Measurements from ENCODE around the gene RINT1. TPM values are rescaled to one million over a fixed set of nuclear protein-coding genes. Genes with fewer than 3 reads are reported as not detected.

Gene RINT1
- total RNA-seq, 1 donor from 2014 or later = 28.1 TPM

GRCh38 chr7:105585850-105586500, 54.0 kb downstream of the RINT1 start:
- Histone ChIP-seq H2AFZ (ENCODE audit: low read depth, low read length) (no peak overlapping the region), H3K4me2 (ENCODE audit: low read length) (no peak overlapping the region), H3K4me1 (ENCODE audit: insufficient read depth, low read length) (no peaks in the 10 kb centered on the region), H4K20me1 (ENCODE audit: insufficient read depth, low read length) (no peaks in the 10 kb centered on the region), H3K4me3 (ENCODE audit: insufficient read depth, low read depth, low read length) (no peak overlapping the region), H3K9me3 (ENCODE audit: insufficient read depth, low read depth, low read length) (no peaks in the 10 kb centered on the region), H3K36me3 (ENCODE audit: insufficient read depth, low read length) (no peaks in the 10 kb centered on the region), H3K27me3 (ENCODE audit: insufficient read depth, low read length) (no peaks in the 10 kb centered on the region), H3K9ac (ENCODE audit: low read length) (no peak overlapping the region), H3K27ac (ENCODE audit: low read depth, low read length) (no peak overlapping the region), H3K79me2 (ENCODE audit: insufficient read depth, low read length) (no peaks in the 10 kb centered on the region)
- DNase-seq (ENCODE audit: low read depth) = no peak
- no peaks in the 10 kb centered on the region for H3K27me3 Mint-ChIP-seq (ENCODE audit: low read depth, unreplicated experiment)
- H3K4me1 Mint-ChIP-seq (ENCODE audit: low read depth, unreplicated experiment) = peaks cover 8% of the 10 kb centered on the region
- no peaks in the 10 kb centered on the region for H3K36me3 Mint-ChIP-seq (ENCODE audit: low read depth, unreplicated experiment)
- H3K27ac Mint-ChIP-seq (ENCODE audit: unreplicated experiment) = no peak overlapping the region
- no peak overlapping the region for H3K4me3 Mint-ChIP-seq (ENCODE audit: unreplicated experiment)
- H3K9me3 Mint-ChIP-seq (ENCODE audit: unreplicated experiment) = peaks cover 13% of the 10 kb centered on the region
- no peak for FAIRE-seq
- TF ChIP-seq EZH2 (IDR thresholded peaks at IDR 0.05; ENCODE audit: insufficient read depth, low read length) = no peak
- TF ChIP-seq, protein P1, sequence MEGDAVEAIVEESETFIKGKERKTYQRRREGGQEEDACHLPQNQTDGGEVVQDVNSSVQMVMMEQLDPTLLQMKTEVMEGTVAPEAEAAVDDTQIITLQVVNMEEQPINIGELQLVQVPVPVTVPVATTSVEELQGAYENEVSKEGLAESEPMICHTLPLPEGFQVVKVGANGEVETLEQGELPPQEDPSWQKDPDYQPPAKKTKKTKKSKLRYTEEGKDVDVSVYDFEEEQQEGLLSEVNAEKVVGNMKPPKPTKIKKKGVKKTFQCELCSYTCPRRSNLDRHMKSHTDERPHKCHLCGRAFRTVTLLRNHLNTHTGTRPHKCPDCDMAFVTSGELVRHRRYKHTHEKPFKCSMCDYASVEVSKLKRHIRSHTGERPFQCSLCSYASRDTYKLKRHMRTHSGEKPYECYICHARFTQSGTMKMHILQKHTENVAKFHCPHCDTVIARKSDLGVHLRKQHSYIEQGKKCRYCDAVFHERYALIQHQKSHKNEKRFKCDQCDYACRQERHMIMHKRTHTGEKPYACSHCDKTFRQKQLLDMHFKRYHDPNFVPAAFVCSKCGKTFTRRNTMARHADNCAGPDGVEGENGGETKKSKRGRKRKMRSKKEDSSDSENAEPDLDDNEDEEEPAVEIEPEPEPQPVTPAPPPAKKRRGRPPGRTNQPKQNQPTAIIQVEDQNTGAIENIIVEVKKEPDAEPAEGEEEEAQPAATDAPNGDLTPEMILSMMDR (IDR thresholded peaks at IDR 0.05; ENCODE audit: insufficient read depth, low read depth, low read length) = no peak

DNA sequence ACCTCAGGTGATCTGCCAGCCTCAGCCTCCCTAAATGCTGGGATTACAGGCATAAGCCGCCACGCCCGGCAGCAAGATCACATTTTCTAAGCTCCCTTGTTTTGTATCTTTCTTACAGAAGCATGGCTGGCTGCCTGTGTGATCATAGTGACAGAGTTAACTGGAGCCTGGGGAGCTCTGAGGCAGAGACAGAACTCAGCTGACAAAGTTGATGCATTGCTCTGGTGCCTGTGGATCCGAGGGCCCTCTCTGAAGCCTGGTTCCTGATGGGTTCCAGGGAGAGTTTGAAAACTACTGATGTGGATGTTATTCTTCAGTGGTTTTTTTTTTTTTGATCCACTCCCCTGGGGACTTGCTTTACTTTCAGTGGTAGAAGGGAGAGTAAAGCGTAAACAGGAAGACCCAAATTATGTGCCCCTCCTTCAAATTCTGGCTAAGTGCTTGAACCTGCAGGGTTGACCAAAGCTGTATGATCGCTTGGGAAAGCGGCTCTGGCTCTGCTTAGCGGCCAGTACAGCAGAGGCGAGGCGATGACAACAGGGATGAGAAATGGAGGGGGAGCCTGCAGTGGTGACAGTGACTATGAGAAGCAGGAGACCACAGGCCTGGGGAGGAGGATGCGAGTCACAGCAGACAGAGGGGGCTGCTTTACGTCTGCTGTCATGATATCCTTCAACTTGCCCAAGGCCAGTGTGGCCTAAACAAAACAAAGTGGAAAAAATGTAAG, 56.1 kb downstream of the RINT1 start:
- no peak for DNase-seq (ENCODE audit: low read depth)
- no peaks in the 10 kb centered on the region for H3K79me2 ChIP-seq (ENCODE audit: insufficient read depth, low read length)
- FAIRE-seq = no peak

More for the DNA sequence above, 56.1 kb downstream of the RINT1 start:
- no peak overlapping the region for H2AFZ ChIP-seq (ENCODE audit: low read depth, low read length)
- H3K27ac ChIP-seq (ENCODE audit: low read depth, low read length) = no peak overlapping the region
- H3K36me3 Mint-ChIP-seq (ENCODE audit: low read depth, unreplicated experiment) = no peaks in the 10 kb centered on the region
- no peaks in the 10 kb centered on the region for H4K20me1 ChIP-seq (ENCODE audit: insufficient read depth, low read length)
- no peak overlapping the region for H3K4me3 ChIP-seq (ENCODE audit: insufficient read depth, low read depth, low read length)
- H3K9ac ChIP-seq (ENCODE audit: low read length) = no peak overlapping the region
- no peaks in the 10 kb centered on the region for H3K4me1 ChIP-seq (ENCODE audit: insufficient read depth, low read length)
- H3K4me1 Mint-ChIP-seq (ENCODE audit: low read depth, unreplicated experiment) = peaks cover 8% of the 10 kb centered on the region
- no peaks in the 10 kb centered on the region for H3K27me3 Mint-ChIP-seq (ENCODE audit: low read depth, unreplicated experiment)
- no peaks in the 10 kb centered on the region for H3K9me3 ChIP-seq (ENCODE audit: insufficient read depth, low read depth, low read length)
- no peak overlapping the region for H3K4me3 Mint-ChIP-seq (ENCODE audit: unreplicated experiment)
- H3K4me2 ChIP-seq (ENCODE audit: low read length) = no peak overlapping the region
- H3K9me3 Mint-ChIP-seq (ENCODE audit: unreplicated experiment) = peaks cover 10% of the 10 kb centered on the region
- TF ChIP-seq EZH2 (IDR thresholded peaks at IDR 0.05; ENCODE audit: insufficient read depth, low read length) = no peak
- TF ChIP-seq, protein P1 (IDR thresholded peaks at IDR 0.05; ENCODE audit: insufficient read depth, low read depth, low read length) = no peak
- no peaks in the 10 kb centered on the region for H3K36me3 ChIP-seq (ENCODE audit: insufficient read depth, low read length)
- no peaks in the 10 kb centered on the region for H3K27me3 ChIP-seq (ENCODE audit: insufficient read depth, low read length)
- no peak overlapping the region for H3K27ac Mint-ChIP-seq (ENCODE audit: unreplicated experiment)
